H9 (cell line): ENCODE measurements around the gene RASGRF2. TPM values are rescaled to one million over a fixed set of nuclear protein-coding genes. Genes with fewer than 3 reads are reported as not detected.

Experiments used
- DNase-seq: peaks from one replicate; pipeline ENCODE4 v3.0.0-alpha.2; 2017
- H2AFZ ChIP-seq: one replicate; pipeline ENCODE4 v1.6.1; 2013; ENCODE audit warnings: mild to moderate bottlenecking, low read length, control low read depth, moderate library complexity
- H2AK5ac ChIP-seq: 2 replicates; pipeline ENCODE4 v1.6.1; 2013; ENCODE audit warnings: low read length, control low read depth, mixed read lengths; ENCODE audit not compliant: insufficient read length
- H2BK120ac ChIP-seq: one replicate; pipeline ENCODE4 v1.6.1; 2013; ENCODE audit warnings: low read depth, mild to moderate bottlenecking, low read length, control low read depth, inconsistent platforms; ENCODE audit not compliant: poor library complexity, severe bottlenecking
- H2BK12ac ChIP-seq: 2 replicates; pipeline ENCODE4 v1.6.1; 2013; ENCODE audit warnings: low read length, control low read depth, mixed read lengths, low read depth; ENCODE audit not compliant: insufficient read length
- H2BK15ac ChIP-seq: 2 replicates; pipeline ENCODE4 v1.6.1; 2013; ENCODE audit warnings: low read depth, low read length, control low read depth
- H2BK20ac ChIP-seq: one replicate; pipeline ENCODE4 v1.6.1; 2013; ENCODE audit warnings: low read depth, mild to moderate bottlenecking, low read length, control low read depth, inconsistent platforms; ENCODE audit not compliant: poor library complexity, severe bottlenecking
- H2BK5ac ChIP-seq: 2 replicates; pipeline ENCODE4 v1.6.1; 2013; ENCODE audit warnings: low read length, control low read depth, mixed read lengths; ENCODE audit not compliant: insufficient read length
- H3K14ac ChIP-seq: 2 replicates; pipeline ENCODE4 v1.6.1; 2013; ENCODE audit warnings: low read length, control low read depth; ENCODE audit not compliant: insufficient read depth
- H3K18ac ChIP-seq: 2 replicates; pipeline ENCODE4 v1.6.1; 2013; ENCODE audit warnings: low read depth, mild to moderate bottlenecking, mixed read lengths, low read length, control low read depth; ENCODE audit not compliant: insufficient read length
- H3K23ac ChIP-seq: 2 replicates; pipeline ENCODE4 v1.6.1; 2013; ENCODE audit warnings: low read length, control low read depth, mixed read lengths, low read depth; ENCODE audit not compliant: insufficient read length
- H3K23me2 ChIP-seq: 2 replicates; pipeline ENCODE4 v1.6.1; 2013; ENCODE audit warnings: low read depth, mild to moderate bottlenecking, mixed read lengths, low read length, control low read depth; ENCODE audit not compliant: insufficient read length, poor library complexity, severe bottlenecking
- H3K27ac ChIP-seq: 2 replicates; pipeline ENCODE4 v1.5.1; 2013; ENCODE audit warnings: low read length, control low read depth, mixed read lengths, low read depth; ENCODE audit not compliant: insufficient read length
- H3K27me3 ChIP-seq: 2 replicates; pipeline ENCODE4 v1.6.1; 2013; ENCODE audit warnings: low read length, control low read depth, inconsistent platforms; ENCODE audit not compliant: insufficient read depth
- H3K4ac ChIP-seq: 2 replicates; pipeline ENCODE4 v1.6.1; 2013; ENCODE audit warnings: low read depth, mild to moderate bottlenecking, control low read depth, inconsistent platforms, low read length, moderate library complexity
- H3K4me1 ChIP-seq: 2 replicates; pipeline ENCODE4 v1.6.1; 2013; ENCODE audit warnings: low read length, control low read depth, inconsistent platforms; ENCODE audit not compliant: insufficient read depth
- H3K4me2 ChIP-seq: 2 replicates; pipeline ENCODE4 v1.6.1; 2013; ENCODE audit warnings: low read length, control low read depth, mixed read lengths; ENCODE audit not compliant: insufficient read length, insufficient read depth
- H3K56ac ChIP-seq: 2 replicates; pipeline ENCODE4 v1.6.1; 2013; ENCODE audit warnings: low read depth, mild to moderate bottlenecking, mixed read lengths, low read length, control low read depth; ENCODE audit not compliant: insufficient read length
- H3K79me1 ChIP-seq: 2 replicates; pipeline ENCODE4 v1.6.1; 2013; ENCODE audit warnings: low read depth, mild to moderate bottlenecking, moderate library complexity, low read length, control low read depth, inconsistent platforms; ENCODE audit not compliant: insufficient read depth, poor library complexity, severe bottlenecking
- H3K79me2 ChIP-seq: 2 replicates; pipeline ENCODE4 v1.6.1; 2013; ENCODE audit warnings: low read length, control low read depth, inconsistent platforms; ENCODE audit not compliant: insufficient read depth
- H3K9ac ChIP-seq: 2 replicates; pipeline ENCODE4 v1.6.1; 2013; ENCODE audit warnings: low read length, control low read depth, mixed read lengths; ENCODE audit not compliant: insufficient read length; ENCODE audit errors: extremely low read depth
- H3K9me3 ChIP-seq: one replicate; pipeline ENCODE4 v1.6.1; 2013; ENCODE audit warnings: low read depth, low read length, inconsistent platforms; ENCODE audit not compliant: control insufficient read depth
- H3T11ph ChIP-seq: one replicate; pipeline ENCODE4 v1.6.1; 2013; ENCODE audit warnings: mild to moderate bottlenecking, low read length, control low read depth, inconsistent platforms
- H4K20me1 ChIP-seq: one replicate; pipeline ENCODE4 v1.6.1; 2013; ENCODE audit not compliant: control insufficient read depth, insufficient read length, insufficient read depth
- H4K5ac ChIP-seq: 2 replicates; pipeline ENCODE4 v1.6.1; 2013; ENCODE audit warnings: low read depth, mild to moderate bottlenecking, mixed read lengths, low read length, control low read depth; ENCODE audit not compliant: insufficient read length
- H4K8ac ChIP-seq: replicated peaks from 2 replicates; pipeline ENCODE4 v1.6.1; 2013; ENCODE audit warnings: low read length, control low read depth, mixed read lengths, low read depth; ENCODE audit not compliant: insufficient read length
- H4K91ac ChIP-seq: 2 replicates; pipeline ENCODE4 v1.6.1; 2013; ENCODE audit warnings: low read depth, mild to moderate bottlenecking, moderate library complexity, mixed read lengths, low read length, control low read depth; ENCODE audit not compliant: insufficient read length
- H3K27ac Mint-ChIP-seq, 3 experiments: 2 replicates in 2 of 3; 3 replicates in 1 of 3; pipeline ENCODE4 v1.8.0; 2020 to 2021; ENCODE audit warnings: mixed read lengths in 3 of 3, mild to moderate bottlenecking in 1 of 3, moderate library complexity in 1 of 3
- H3K27me3 Mint-ChIP-seq: 2 replicates; pipeline ENCODE4 v1.8.0; 2021; ENCODE audit warnings: low read depth, mild to moderate bottlenecking, moderate library complexity, mixed read lengths
- H3K36me3 Mint-ChIP-seq, 3 experiments: 2 replicates in 2 of 3; 3 replicates in 1 of 3; pipeline ENCODE4 v1.8.0; 2020 to 2021; ENCODE audit warnings: low read depth in 3 of 3, mixed read lengths in 3 of 3; ENCODE audit not compliant: insufficient read depth in 1 of 3
- H3K4me1 Mint-ChIP-seq, 2 experiments: 2 replicates each; pipeline ENCODE4 v1.8.0; 2020; ENCODE audit warnings: mixed read lengths in 2 of 2
- H3K4me3 Mint-ChIP-seq, 2 experiments: 2 replicates in 1 of 2; 3 replicates in 1 of 2; pipeline ENCODE4 v1.8.0; 2020 to 2021; ENCODE audit warnings: mild to moderate bottlenecking in 2 of 2, mixed read lengths in 2 of 2, moderate library complexity in 1 of 2
- H3K9me3 Mint-ChIP-seq, 2 experiments: 2 replicates in 1 of 2; 3 replicates in 1 of 2; pipeline ENCODE4 v1.8.0; 2020; ENCODE audit warnings: mild to moderate bottlenecking in 2 of 2, mixed read lengths in 2 of 2, moderate library complexity in 1 of 2
- CTCF ChIP-seq: fragments of 200-600 bp; sonication (generic); conservative IDR thresholded peaks from 3 replicates; pipeline ENCODE4 v1.8.0; 2021; ENCODE audit warnings: antibody characterized with exemption, mild to moderate bottlenecking
- WGBS: extraction: QIAGEN DNeasy Blood & Tissue Kit; methylation state at CpG from one replicate; pipeline ENCODE4 v1.1.7; 2013; ENCODE audit warnings: missing lambda C conversion rate, low lambda C conversion rate, mixed read lengths; ENCODE audit not compliant: insufficient read length; ENCODE audit errors: extremely low coverage; 5-methylcytosine and 5-hydroxymethylcytosine counted together
- total RNA-seq: library from RNA; stranded (reverse); gene quantifications from 2 replicates; pipeline ENCODE4 v1.2.1, GENCODE V29; 2021

The RASGRF2 gene
- total RNA-seq, 1 experiment from 2014 or later: 13.5 TPM

- Histone ChIP-seq H3K27me3 (no peaks in the 10 kb centered on the region), H3K23ac (no peak overlapping the region), H3T11ph (no peak overlapping the region), H4K8ac (no peak overlapping the region), H3K4ac (no peak overlapping the region), H2BK120ac (no peak overlapping the region), H2BK15ac (no peak overlapping the region), H2AK5ac (no peak overlapping the region), H3K23me2 (no peaks in the 10 kb centered on the region), H3K79me1 (no peaks in the 10 kb centered on the region), H4K5ac (no peak overlapping the region), H4K91ac (no peak overlapping the region), H3K79me2 (no peaks in the 10 kb centered on the region), H3K14ac (no peak overlapping the region), H3K18ac (no peak overlapping the region), H3K27ac (no peak overlapping the region), H2BK5ac (no peak overlapping the region), H3K4me1 (no peaks in the 10 kb centered on the region), H2BK12ac (no peak overlapping the region), H2BK20ac (no peak overlapping the region), H4K20me1 (no peaks in the 10 kb centered on the region), H3K9me3 (no peaks in the 10 kb centered on the region), H3K56ac (no peak overlapping the region), H3K9ac (no peak overlapping the region), H3K4me2 (no peak overlapping the region), H2AFZ (no peak overlapping the region)
- DNase-seq: no peak
- H3K4me1 Mint-ChIP-seq: 0 out of 4 replicates have a peak, but pooled peaks cover 2 to 8% of the 10 kb centered on the region in 2 experiments
- H3K27me3 Mint-ChIP-seq: no peaks in the 10 kb centered on the region
- TF ChIP-seq CTCF: no peak
- no peaks in the 10 kb centered on the region; a peak in 1 of 5 replicates for H3K9me3 Mint-ChIP-seq
- H3K4me3 Mint-ChIP-seq: no peak overlapping the region
- H3K36me3 Mint-ChIP-seq: peaks cover 0 to 2% (median 0%) of the 10 kb centered on the region in 3 experiments; a peak in 1 of 7 replicates
- WGBS: no CpG with 5 or more reads among the region's 8 CpGs
- no peak overlapping the region for H3K27ac Mint-ChIP-seq
Measured at GRCh38 chr5:81167544-81167943, 207.4 kb downstream of the RASGRF2 start.
